ENCODE measurements around the gene DDX47.

GRCh38 chr12:12779529-12779928, 33.6 kb upstream of the DDX47 start:
- TF ChIP-seq CTCF (IDR thresholded peaks at IDR 0.05), result no peak
- TF ChIP-seq POLR2A (IDR thresholded peaks at IDR 0.05), result no peak
- no peak for TF ChIP-seq POLR2AphosphoS5 (IDR thresholded peaks at IDR 0.05)

Measured in gastroesophageal sphincter (tissue), 3 donors.